ENCODE results near the gene IL19.
"Not testable (repeated sequence)": the region's sequence is repeated elsewhere in the genome, so short reads cannot be mapped to it uniquely, and the experiment has no call there.

Gene IL19

GRCh38 chr1:206778031-206778430 is 7.5 kb downstream of the IL19 start:
- no peak for DNase-seq

- DNase-seq: not testable (repeated sequence)
Measured at GRCh38 chr1:206778911-206779310, 8.3 kb downstream of the IL19 start.

- DNase-seq: no peak
Measured at GRCh38 chr1:206779638-206780037, 9.1 kb downstream of the IL19 start.

GRCh38 chr1:206782448-206782847 is 11.9 kb downstream of the IL19 start:
- DNase-seq: no peak

GRCh38 chr1:206783506-206783905 is 12.9 kb downstream of the IL19 start:
- DNase-seq: no peak

GRCh38 chr1:206784471-206784903 is 13.9 kb downstream of the IL19 start:
- DNase-seq: peak; percentile 66

- DNase-seq: no peak
Measured at GRCh38 chr1:206785182-206785765, 14.7 kb downstream of the IL19 start.

- DNase-seq: no peak
Measured at GRCh38 chr1:206786212-206786886, 15.8 kb downstream of the IL19 start.

GRCh38 chr1:206787891-206788290 is 17.3 kb downstream of the IL19 start:
- DNase-seq: no peak

GRCh38 chr1:206788487-206789050 is 18.0 kb downstream of the IL19 start:
- no peak for DNase-seq

GRCh38 chr1:206790502-206791250 is 20.1 kb downstream of the IL19 start:
- no peak for DNase-seq

- no peak for DNase-seq
Measured at GRCh38 chr1:206792939-206793607, 22.5 kb downstream of the IL19 start.

GRCh38 chr1:206793620-206794019 is 23.0 kb downstream of the IL19 start:
- DNase-seq: no peak

GRCh38 chr1:206794294-206794908 is 23.8 kb downstream of the IL19 start:
- DNase-seq: no peak

- DNase-seq: no peak
Measured at GRCh38 chr1:206796116-206796515, 25.5 kb downstream of the IL19 start.

- no peak for DNase-seq
Measured at GRCh38 chr1:206796981-206797402, 26.4 kb downstream of the IL19 start.

GRCh38 chr1:206797534-206798383 is 27.2 kb downstream of the IL19 start:
- no peak for DNase-seq

- DNase-seq: no peak
Measured at GRCh38 chr1:206798384-206798996, 27.9 kb downstream of the IL19 start.

GRCh38 chr1:206799311-206799710 is 28.7 kb downstream of the IL19 start:
- no peak for DNase-seq

GRCh38 chr1:206800411-206800810 is 29.8 kb downstream of the IL19 start:
- no peak for DNase-seq

- DNase-seq: no peak
Measured at GRCh38 chr1:206800891-206801290, 30.3 kb downstream of the IL19 start.
